ENCODE data around the gene RAB1B.

DNA sequence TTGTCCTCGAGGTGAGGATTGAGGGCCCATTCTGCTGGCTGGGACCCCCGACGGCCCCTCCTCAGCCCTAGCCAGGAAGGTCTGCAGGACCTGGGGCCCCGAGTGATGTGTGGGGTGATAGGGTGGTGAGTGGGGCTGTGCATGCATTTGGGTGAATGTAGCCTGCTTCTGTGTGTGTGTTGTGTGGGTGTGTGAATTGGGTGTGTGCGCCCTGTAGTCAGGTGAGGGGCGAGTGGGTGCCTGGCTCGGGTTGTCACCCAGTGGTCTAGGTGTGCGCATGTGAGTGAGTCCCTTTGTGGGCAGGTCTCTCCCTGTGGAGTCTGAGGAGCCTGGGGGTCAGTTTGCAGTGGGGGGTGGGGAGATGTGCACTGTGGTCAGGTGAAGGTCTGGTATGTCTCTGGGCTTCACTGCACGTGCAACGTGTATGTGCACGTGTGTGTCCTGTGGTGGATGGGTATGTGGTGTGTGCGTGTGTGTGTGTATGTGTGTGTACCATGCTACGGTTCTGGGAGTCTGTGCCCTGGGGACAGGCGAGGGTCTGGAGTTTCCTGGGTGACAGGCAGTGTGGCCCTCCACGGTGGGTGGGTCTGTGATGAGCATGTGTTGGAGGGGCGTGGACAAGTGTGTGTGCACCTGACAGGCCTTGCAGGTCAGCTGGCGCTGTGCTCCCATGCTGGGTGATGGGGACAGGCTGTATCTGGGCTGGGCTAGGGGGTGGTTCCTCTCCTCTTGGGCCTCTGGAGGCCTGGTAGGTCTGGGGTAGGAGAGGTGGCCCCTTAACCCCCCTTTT lies 24.3 kb downstream of the RAB1B start:
- TF ChIP-seq EZH2phosphoT487 (IDR thresholded peaks at IDR 0.05; ENCODE audit: insufficient read depth, low read depth): no peak
- TF ChIP-seq EZH2 (IDR thresholded peaks at IDR 0.05; ENCODE audit: insufficient read depth, poor library complexity, severe bottlenecking): no peak

Measured in GM23248 (cell line).